ENCODE data around the gene GALNTL6.

DNA sequence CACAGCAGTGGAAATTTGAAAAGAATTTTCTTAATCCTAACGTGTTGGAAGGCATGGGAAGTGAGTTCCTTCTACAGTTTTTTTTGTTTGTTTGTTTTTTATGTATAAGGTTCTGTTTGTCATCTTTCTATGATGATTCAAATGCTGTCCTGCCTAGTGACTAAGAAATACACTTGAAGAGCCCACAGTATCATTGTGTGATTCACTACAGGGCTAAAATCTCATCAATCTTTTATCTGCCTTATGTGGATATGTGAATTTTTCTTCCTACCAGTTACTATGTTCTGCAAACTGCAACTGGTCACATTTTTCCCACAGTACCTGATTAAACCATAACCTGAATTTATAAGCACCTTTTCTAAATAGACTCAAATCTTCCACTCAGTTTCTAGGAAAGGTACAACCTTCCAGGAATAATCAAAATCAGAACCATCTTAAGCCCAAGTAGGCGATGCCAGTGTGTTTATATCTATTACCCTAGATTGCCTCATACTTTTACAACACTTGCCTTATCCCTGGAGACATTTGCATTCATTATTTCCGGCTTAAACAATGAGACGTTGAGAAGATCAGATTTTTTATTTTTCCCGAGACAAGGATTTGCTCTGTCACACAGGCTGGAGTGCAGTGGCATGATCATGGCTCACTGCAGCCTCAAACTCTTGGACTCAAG lies 1140.8 kb downstream of the GALNTL6 start:
- TF ChIP-seq, protein P1, sequence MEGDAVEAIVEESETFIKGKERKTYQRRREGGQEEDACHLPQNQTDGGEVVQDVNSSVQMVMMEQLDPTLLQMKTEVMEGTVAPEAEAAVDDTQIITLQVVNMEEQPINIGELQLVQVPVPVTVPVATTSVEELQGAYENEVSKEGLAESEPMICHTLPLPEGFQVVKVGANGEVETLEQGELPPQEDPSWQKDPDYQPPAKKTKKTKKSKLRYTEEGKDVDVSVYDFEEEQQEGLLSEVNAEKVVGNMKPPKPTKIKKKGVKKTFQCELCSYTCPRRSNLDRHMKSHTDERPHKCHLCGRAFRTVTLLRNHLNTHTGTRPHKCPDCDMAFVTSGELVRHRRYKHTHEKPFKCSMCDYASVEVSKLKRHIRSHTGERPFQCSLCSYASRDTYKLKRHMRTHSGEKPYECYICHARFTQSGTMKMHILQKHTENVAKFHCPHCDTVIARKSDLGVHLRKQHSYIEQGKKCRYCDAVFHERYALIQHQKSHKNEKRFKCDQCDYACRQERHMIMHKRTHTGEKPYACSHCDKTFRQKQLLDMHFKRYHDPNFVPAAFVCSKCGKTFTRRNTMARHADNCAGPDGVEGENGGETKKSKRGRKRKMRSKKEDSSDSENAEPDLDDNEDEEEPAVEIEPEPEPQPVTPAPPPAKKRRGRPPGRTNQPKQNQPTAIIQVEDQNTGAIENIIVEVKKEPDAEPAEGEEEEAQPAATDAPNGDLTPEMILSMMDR (IDR thresholded peaks at IDR 0.05) = no peak
- TF ChIP-seq EP300 (IDR thresholded peaks at IDR 0.05) = no peak
